ENCODE measurements around the gene SRP68.

The SRP68 gene

DNA sequence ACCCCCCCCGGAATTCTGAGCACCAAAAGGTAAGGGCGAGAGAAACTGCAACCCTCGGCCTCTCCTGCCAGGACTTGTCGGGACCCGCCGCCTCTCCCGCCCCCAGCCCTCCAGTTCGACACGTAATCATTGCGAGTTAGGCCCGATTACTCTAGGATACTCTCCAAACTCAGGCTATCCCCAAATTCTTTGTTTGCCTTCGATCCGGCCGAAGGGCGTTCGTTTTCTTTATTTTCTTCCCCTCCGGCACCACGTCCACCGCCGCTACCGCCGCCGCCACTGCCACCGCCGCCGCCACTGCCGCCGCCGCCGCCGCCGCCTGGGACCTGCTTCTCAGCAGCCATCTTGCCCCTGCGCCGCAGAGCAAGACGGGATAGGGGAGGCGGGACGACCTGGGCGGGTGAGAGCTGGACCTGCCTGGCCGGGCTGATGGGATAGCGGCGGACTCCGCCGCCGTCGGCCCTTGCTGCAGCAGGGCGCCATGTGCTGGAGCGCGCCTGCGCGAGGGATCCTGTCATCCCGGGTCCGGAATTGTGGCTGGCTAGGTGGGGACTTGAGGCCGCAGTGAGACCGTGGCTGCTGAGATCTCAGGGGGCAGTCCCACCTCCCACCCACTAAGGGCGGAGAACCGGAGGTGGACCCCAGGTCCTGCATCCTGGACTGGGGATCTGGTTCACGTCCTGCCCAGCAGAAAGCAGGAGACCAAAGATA, at the start of gene SRP68:
Gene SRP68, minus strand, starts transcription at position 370 of the 711 bp plus-strand sequence. Its CDS starts 26 bp downstream, at position 344.
- TF ChIP-seq POLR2AphosphoS5 (IDR thresholded peaks at IDR 0.05; ENCODE audit: borderline replicate concordance, low read depth, low read length) (peak; percentile 88), FOXP2 (optimal IDR thresholded peaks at IDR 0.05; ENCODE audit: control extremely low read depth, extremely low read length, insufficient read depth) (no peak)
- Histone ChIP-seq H3K9me3 (ENCODE audit: low read depth, low read length) (no peaks in the 10 kb centered on the region), H3K9ac (ENCODE audit: insufficient read length) (peak within 1 kb of the TSS; percentile 92), H3K36me3 (ENCODE audit: insufficient read depth, low read length) (peaks cover 15% of the 10 kb centered on the region), H3K27ac (peak within 1 kb of the TSS; percentile 62; the same call in 1 of the 2 replicates), H3K4me3 (peak within 1 kb of the TSS; percentile 86)
- no peak for DNase-seq (ENCODE audit: low read depth, low spot score)

DNA sequence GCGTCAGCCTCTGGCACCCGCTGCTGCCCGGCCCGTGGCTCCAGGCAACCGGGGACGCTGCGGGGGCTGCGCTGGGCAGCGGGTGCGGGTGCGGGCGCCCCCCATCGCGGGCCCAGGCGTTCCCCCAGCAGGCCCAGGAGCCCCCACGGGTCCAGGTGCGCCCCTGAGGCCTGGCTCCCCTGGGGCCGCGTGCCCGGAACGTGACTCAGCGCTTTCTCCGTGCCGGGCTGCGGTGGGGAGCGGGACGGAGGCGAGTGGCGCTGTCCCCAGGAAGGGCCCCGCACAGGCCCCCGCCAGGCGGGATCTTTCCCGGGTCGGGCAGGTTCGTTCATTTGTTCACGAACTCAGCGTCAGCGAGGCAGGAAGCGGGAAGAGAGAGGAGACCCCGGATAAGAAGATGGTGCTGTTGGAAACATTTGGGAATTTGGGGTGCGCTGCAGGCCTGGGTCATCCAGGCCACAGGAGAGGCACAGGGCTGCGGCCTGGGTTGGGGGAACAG, 49.7 kb upstream of the SRP68 start:
- Histone ChIP-seq H3K27ac (no peak overlapping the region), H3K9ac (ENCODE audit: insufficient read length) (no peak overlapping the region), H3K4me3 (no peak overlapping the region), H3K36me3 (ENCODE audit: insufficient read depth, low read length) (no peaks in the 10 kb centered on the region), H3K9me3 (ENCODE audit: low read depth, low read length) (no peaks in the 10 kb centered on the region)
- no peak for TF ChIP-seq POLR2AphosphoS5 (IDR thresholded peaks at IDR 0.05; ENCODE audit: borderline replicate concordance, low read depth, low read length)
- no peak for TF ChIP-seq FOXP2 (optimal IDR thresholded peaks at IDR 0.05; ENCODE audit: control extremely low read depth, extremely low read length, insufficient read depth)
- TF ChIP-seq EZH2 (IDR thresholded peaks at IDR 0.05): no peak
- no peak for DNase-seq (ENCODE audit: low read depth, low spot score)

DNA sequence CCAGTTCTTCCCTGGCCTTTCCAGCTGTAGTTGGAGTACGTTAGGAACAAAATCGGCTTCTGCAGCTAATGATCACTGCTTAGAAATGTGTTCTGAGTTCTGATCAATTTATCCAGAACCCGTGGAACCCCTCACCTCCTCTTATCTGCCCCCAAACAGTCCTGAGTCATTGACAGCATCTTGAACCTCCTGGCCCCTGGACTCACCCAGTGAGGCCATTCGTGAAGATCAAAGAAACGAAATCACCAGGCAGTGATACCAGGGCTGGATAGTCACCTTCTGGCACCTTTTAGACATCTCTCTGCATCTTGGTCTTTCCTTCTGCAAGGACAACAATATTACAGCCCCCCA, 48.3 kb upstream of the SRP68 start:
- Histone ChIP-seq H3K9me3 (ENCODE audit: low read depth, low read length) (no peaks in the 10 kb centered on the region), H3K4me3 (no peak overlapping the region), H3K9ac (ENCODE audit: insufficient read length) (no peak overlapping the region), H3K36me3 (ENCODE audit: insufficient read depth, low read length) (no peaks in the 10 kb centered on the region), H3K27ac (no peak overlapping the region)
- TF ChIP-seq EZH2 (IDR thresholded peaks at IDR 0.05): no peak
- no peak for DNase-seq (ENCODE audit: low read depth, low spot score)

DNA sequence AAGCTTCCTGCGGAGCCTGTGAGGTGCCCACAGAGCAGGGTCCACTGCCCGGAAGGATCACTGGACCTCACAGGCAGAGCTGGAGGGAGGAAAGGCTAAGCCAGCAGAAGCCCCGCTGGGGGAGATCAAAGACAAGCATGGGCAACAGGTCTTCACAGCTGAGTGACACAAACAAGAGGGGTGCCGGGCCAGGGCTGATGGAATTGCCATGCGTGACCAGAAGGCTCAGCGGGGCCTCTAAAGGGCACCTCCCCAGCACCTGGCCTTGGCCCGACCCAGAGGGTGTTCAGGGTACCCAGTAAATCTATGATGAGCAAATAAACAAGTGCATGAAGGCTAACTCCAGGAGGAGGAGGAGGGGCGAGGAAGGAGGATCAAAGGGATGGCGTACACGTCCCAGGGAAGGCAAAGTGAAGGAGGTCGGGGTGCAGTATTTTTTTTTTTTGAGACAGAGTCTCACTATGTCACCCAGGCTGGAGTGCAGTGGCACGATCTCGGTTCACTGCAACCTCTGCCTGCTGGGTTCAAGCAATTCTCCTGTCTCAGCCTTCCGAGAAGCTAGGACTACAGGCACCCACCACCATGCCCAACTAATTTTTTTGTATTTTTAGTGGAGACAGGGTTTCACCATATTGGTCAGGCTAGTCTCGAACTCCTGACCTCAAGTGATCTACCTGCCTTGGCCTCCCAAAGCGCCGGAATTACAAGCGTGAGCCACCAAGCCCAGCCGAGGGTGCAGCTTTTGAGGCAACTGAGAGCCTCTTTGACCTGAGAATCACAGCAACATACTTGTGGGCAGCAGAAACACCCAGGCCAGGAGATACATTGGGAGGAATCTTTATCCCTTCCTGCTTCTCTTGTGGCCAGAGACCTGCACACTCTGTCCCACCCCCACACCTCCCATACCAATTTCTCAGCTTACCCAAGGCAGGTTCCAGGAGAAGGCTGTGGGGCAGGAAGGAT, 47.4 kb upstream of the SRP68 start:
- TF ChIP-seq EZH2 (IDR thresholded peaks at IDR 0.05): no peak
- TF ChIP-seq POLR2AphosphoS5 (IDR thresholded peaks at IDR 0.05; ENCODE audit: borderline replicate concordance, low read depth, low read length): no peak
- TF ChIP-seq FOXP2 (optimal IDR thresholded peaks at IDR 0.05; ENCODE audit: control extremely low read depth, extremely low read length, insufficient read depth): no peak
- no peak overlapping the region for H3K27ac ChIP-seq
- DNase-seq (ENCODE audit: low read depth, low spot score): no peak
- no peaks in the 10 kb centered on the region for H3K36me3 ChIP-seq (ENCODE audit: insufficient read depth, low read length)
- H3K4me3 ChIP-seq: no peak overlapping the region
- H3K9me3 ChIP-seq (ENCODE audit: low read depth, low read length): no peaks in the 10 kb centered on the region
- H3K9ac ChIP-seq (ENCODE audit: insufficient read length): no peak overlapping the region

GRCh38 chr17:76115138-76115754, 42.9 kb upstream of the SRP68 start:
- DNase-seq (ENCODE audit: low read depth, low spot score): no peak
- Histone ChIP-seq H3K27ac (no peak overlapping the region), H3K4me3 (no peak overlapping the region), H3K36me3 (ENCODE audit: insufficient read depth, low read length) (no peaks in the 10 kb centered on the region), H3K9ac (ENCODE audit: insufficient read length) (no peak overlapping the region), H3K9me3 (ENCODE audit: low read depth, low read length) (no peaks in the 10 kb centered on the region)
- TF ChIP-seq POLR2AphosphoS5 (IDR thresholded peaks at IDR 0.05; ENCODE audit: borderline replicate concordance, low read depth, low read length) (no peak), EZH2 (IDR thresholded peaks at IDR 0.05) (no peak), FOXP2 (optimal IDR thresholded peaks at IDR 0.05; ENCODE audit: control extremely low read depth, extremely low read length, insufficient read depth) (no peak)

- no peaks in the 10 kb centered on the region for H3K9me3 ChIP-seq (ENCODE audit: low read depth, low read length)
- TF ChIP-seq EZH2 (IDR thresholded peaks at IDR 0.05) (no peak), FOXP2 (optimal IDR thresholded peaks at IDR 0.05; ENCODE audit: control extremely low read depth, extremely low read length, insufficient read depth) (no peak), POLR2AphosphoS5 (IDR thresholded peaks at IDR 0.05; ENCODE audit: borderline replicate concordance, low read depth, low read length) (no peak)
- H3K27ac ChIP-seq: peak overlapping the region; percentile 72
- no peak overlapping the region for H3K9ac ChIP-seq (ENCODE audit: insufficient read length)
- peak; percentile 52 for DNase-seq (ENCODE audit: low read depth, low spot score)
- H3K4me3 ChIP-seq: no peak overlapping the region; the same call in 1 of the 2 replicates
- H3K36me3 ChIP-seq (ENCODE audit: insufficient read depth, low read length): no peaks in the 10 kb centered on the region
Measured at GRCh38 chr17:76111956-76112355, 39.6 kb upstream of the SRP68 start.

GRCh38 chr17:76107509-76107908, 35.2 kb upstream of the SRP68 start:
- no peaks in the 10 kb centered on the region for H3K36me3 ChIP-seq (ENCODE audit: insufficient read depth, low read length)
- H3K27ac ChIP-seq: no peak overlapping the region
- no peak overlapping the region for H3K9ac ChIP-seq (ENCODE audit: insufficient read length)
- no peak overlapping the region for H3K4me3 ChIP-seq
- no peaks in the 10 kb centered on the region for H3K9me3 ChIP-seq (ENCODE audit: low read depth, low read length)
- no peak for TF ChIP-seq FOXP2 (optimal IDR thresholded peaks at IDR 0.05; ENCODE audit: control extremely low read depth, extremely low read length, insufficient read depth)
- no peak for TF ChIP-seq EZH2 (IDR thresholded peaks at IDR 0.05)
- TF ChIP-seq POLR2AphosphoS5 (IDR thresholded peaks at IDR 0.05; ENCODE audit: borderline replicate concordance, low read depth, low read length): no peak
- DNase-seq (ENCODE audit: low read depth, low spot score): no peak

DNA sequence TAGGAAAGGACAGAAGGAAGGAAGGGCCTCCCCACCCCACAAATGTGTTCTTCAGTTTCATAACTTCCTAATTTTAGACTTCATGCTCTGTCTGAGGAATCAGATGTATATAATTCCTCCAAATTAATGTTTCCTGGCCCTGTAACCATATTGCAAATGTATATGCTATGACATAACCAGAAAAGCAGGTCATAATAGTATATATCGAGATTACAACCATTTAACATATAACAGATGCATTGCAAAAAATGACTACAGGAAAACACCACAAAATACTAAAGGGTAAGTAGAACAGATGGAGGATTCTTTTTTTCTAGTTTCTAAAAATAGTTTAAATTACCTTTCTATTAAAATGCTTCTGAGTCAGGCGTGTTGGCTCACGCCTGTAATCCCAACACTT, 34.4 kb upstream of the SRP68 start:
- TF ChIP-seq EZH2 (IDR thresholded peaks at IDR 0.05): no peak
- no peak for TF ChIP-seq POLR2AphosphoS5 (IDR thresholded peaks at IDR 0.05; ENCODE audit: borderline replicate concordance, low read depth, low read length)
- TF ChIP-seq FOXP2 (optimal IDR thresholded peaks at IDR 0.05; ENCODE audit: control extremely low read depth, extremely low read length, insufficient read depth): no peak
- Histone ChIP-seq H3K36me3 (ENCODE audit: insufficient read depth, low read length) (peaks cover 4% of the 10 kb centered on the region; the same call in 1 of the 2 replicates), H3K9me3 (ENCODE audit: low read depth, low read length) (no peaks in the 10 kb centered on the region), H3K27ac (peak overlapping the region; percentile 86), H3K9ac (ENCODE audit: insufficient read length) (peak overlapping the region; percentile 25), H3K4me3 (no peak overlapping the region)
- no peak for DNase-seq (ENCODE audit: low read depth, low spot score)
